Osteocyte (in vitro differentiated cells): Measurements from ENCODE around the gene CDSN. TPM values are rescaled to one million over a fixed set of nuclear protein-coding genes. Genes with fewer than 3 reads are reported as not detected.
A peak's percentile ranks its signal among the peaks of the same experiment; 100 is the strongest.

Experiments
- DNase-seq: peaks from one replicate; pipeline ENCODE4 v3.0.0; 2021; ENCODE audit warnings: mixed read lengths; ENCODE audit not compliant: unreplicated experiment; ENCODE audit errors: extremely low spot score
- H3K27ac Mint-ChIP-seq: one replicate; pipeline ENCODE4 v1.8.0; 2021; ENCODE audit warnings: mild to moderate bottlenecking, mixed read lengths; ENCODE audit not compliant: unreplicated experiment
- H3K27me3 Mint-ChIP-seq: one replicate; pipeline ENCODE4 v1.8.0; 2021; ENCODE audit warnings: mixed read lengths; ENCODE audit not compliant: unreplicated experiment
- H3K36me3 Mint-ChIP-seq: one replicate; pipeline ENCODE4 v1.8.0; 2021; ENCODE audit warnings: mixed read lengths; ENCODE audit not compliant: unreplicated experiment
- H3K4me1 Mint-ChIP-seq: one replicate; pipeline ENCODE4 v1.8.0; 2021; ENCODE audit warnings: mixed read lengths; ENCODE audit not compliant: unreplicated experiment
- H3K4me3 Mint-ChIP-seq: one replicate; pipeline ENCODE4 v1.8.0; 2021; ENCODE audit warnings: mild to moderate bottlenecking, moderate library complexity, mixed read lengths; ENCODE audit not compliant: unreplicated experiment
- H3K9me3 Mint-ChIP-seq: one replicate; pipeline ENCODE4 v1.8.0; 2021; ENCODE audit warnings: mixed read lengths; ENCODE audit not compliant: unreplicated experiment
- total RNA-seq: library from RNA; stranded (reverse); gene quantifications from 2 replicates; pipeline ENCODE4 v1.2.1, GENCODE V29; 2021
- TF ChIP-seq, protein P1 (sequence below): fragments of 200-600 bp; sonication (generic); IDR thresholded peaks from 2 replicates; pipeline ENCODE4 v1.5.0; 2021; ENCODE audit warnings: antibody characterized with exemption, mild to moderate bottlenecking, moderate library complexity

Gene CDSN
- total RNA-seq, 1 donor from 2014 or later, result not detected

- H3K9me3 Mint-ChIP-seq, result no peaks in the 10 kb centered on the region
- DNase-seq, result no peak
- peaks cover 2% of the 10 kb centered on the region for H3K36me3 Mint-ChIP-seq
- H3K27me3 Mint-ChIP-seq, result no peaks in the 10 kb centered on the region
- TF ChIP-seq, protein P1, sequence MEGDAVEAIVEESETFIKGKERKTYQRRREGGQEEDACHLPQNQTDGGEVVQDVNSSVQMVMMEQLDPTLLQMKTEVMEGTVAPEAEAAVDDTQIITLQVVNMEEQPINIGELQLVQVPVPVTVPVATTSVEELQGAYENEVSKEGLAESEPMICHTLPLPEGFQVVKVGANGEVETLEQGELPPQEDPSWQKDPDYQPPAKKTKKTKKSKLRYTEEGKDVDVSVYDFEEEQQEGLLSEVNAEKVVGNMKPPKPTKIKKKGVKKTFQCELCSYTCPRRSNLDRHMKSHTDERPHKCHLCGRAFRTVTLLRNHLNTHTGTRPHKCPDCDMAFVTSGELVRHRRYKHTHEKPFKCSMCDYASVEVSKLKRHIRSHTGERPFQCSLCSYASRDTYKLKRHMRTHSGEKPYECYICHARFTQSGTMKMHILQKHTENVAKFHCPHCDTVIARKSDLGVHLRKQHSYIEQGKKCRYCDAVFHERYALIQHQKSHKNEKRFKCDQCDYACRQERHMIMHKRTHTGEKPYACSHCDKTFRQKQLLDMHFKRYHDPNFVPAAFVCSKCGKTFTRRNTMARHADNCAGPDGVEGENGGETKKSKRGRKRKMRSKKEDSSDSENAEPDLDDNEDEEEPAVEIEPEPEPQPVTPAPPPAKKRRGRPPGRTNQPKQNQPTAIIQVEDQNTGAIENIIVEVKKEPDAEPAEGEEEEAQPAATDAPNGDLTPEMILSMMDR, result no peak
- H3K4me3 Mint-ChIP-seq, result no peak overlapping the region
- H3K4me1 Mint-ChIP-seq, result peaks cover 8% of the 10 kb centered on the region
- no peak overlapping the region for H3K27ac Mint-ChIP-seq
Observed at GRCh38 chr6:31163922-31164321, 43.7 kb upstream of the CDSN start.

GRCh38 chr6:31162463-31163165 is 42.4 kb upstream of the CDSN start:
- Mint-ChIP-seq H3K36me3 (peaks cover 2% of the 10 kb centered on the region), H3K27me3 (no peaks in the 10 kb centered on the region), H3K9me3 (no peaks in the 10 kb centered on the region), H3K27ac (no peak overlapping the region), H3K4me3 (no peak overlapping the region), H3K4me1 (peaks cover 16% of the 10 kb centered on the region)
- TF ChIP-seq, protein P1, result no peak
- no peak for DNase-seq

DNA sequence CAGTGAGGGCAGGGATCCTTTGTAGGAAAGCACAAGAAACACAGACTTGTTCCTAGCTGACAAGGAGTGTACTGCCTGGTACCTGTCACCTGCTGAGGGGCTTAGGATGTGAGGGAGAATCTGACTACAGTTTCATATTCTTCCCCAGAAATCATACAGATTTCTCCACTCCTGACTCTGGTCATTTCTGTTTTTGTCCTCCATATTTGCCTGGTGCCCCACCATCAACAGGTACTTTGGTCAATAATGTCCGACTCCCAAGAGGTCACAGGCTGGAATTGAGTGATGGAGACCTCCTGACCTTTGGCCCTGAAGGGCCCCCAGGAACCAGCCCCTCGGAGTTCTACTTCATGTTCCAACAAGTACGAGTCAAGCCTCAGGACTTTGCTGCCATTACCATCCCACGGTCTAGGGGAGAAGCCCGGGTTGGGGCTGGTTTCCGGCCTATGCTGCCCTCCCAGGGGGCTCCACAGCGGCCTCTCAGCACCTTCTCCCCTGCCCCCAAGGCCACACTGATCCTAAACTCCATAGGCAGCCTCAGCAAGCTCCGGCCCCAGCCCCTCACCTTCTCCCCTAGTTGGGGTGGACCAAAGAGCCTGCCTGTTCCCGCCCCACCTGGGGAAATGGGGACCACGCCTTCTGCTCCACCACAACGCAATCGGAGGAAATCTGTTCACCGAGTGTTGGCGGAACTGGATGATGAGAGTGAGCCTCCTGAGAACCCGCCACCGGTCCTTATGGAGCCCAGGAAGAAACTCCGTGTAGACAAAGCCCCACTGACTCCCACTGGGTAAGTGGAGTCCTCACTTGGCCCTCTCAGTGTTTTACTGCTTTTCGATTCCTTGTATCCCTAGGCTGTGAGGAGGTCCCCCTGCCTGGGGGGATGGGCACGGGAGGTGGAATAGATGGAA is 41.2 kb upstream of the CDSN start:
- Mint-ChIP-seq H3K27ac (no peak overlapping the region), H3K9me3 (no peaks in the 10 kb centered on the region), H3K4me1 (peaks cover 23% of the 10 kb centered on the region), H3K27me3 (no peaks in the 10 kb centered on the region), H3K36me3 (peaks cover 2% of the 10 kb centered on the region), H3K4me3 (no peak overlapping the region)
- no peak for DNase-seq
- TF ChIP-seq, protein P1, result no peak

- peak overlapping the region; percentile 89 for H3K4me3 Mint-ChIP-seq
- TF ChIP-seq, protein P1, result no peak
- H3K27me3 Mint-ChIP-seq, result no peaks in the 10 kb centered on the region
- no peaks in the 10 kb centered on the region for H3K9me3 Mint-ChIP-seq
- H3K4me1 Mint-ChIP-seq, result peaks cover 23% of the 10 kb centered on the region
- no peak for DNase-seq
- H3K36me3 Mint-ChIP-seq, result peaks cover 9% of the 10 kb centered on the region
- peak overlapping the region; percentile 86 for H3K27ac Mint-ChIP-seq
Observed at GRCh38 chr6:31158863-31159855, 38.9 kb upstream of the CDSN start.
